ENCODE results near the gene GMCL2.

DNA sequence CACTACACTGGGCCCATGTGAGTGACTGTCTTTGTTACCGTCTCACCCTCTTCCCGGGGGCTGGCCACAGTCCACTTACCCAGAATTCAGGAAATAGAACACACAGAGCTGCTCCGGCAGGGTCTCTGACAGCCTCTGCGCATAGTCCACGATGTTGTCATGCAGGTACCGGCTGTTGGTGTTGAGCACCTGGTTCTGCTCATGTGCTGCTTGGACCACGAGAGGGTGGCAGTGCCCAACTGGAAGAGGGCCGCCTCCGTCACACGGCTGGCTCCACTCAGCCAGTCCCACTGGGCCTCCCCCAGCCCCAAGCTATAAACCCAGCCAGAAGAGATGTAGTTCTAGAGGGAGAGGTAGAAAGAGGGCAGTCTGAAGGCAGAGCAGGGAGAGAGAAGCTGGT lies 42.7 kb upstream of the GMCL2 start:
- no peak for TF ChIP-seq CTCF (IDR thresholded peaks at IDR 0.05)
- no peak for TF ChIP-seq POLR2A (IDR thresholded peaks at IDR 0.05)

Data from gastroesophageal sphincter (tissue), 3 donors.